ENCODE measurements around the gene CDC42SE1.

GRCh38 chr1:151010346-151010726 lies 49.1 kb downstream of the CDC42SE1 start:
- TF ChIP-seq CTCF (conservative IDR thresholded peaks at IDR 0.05), result no peak
- TF ChIP-seq EZH2 (IDR thresholded peaks at IDR 0.05; ENCODE audit: low read depth), result no peak

All from PC-9 (cell line).